ENCODE data around the gene RPS6KA5. TPM values are rescaled to one million over a fixed set of nuclear protein-coding genes. Genes with fewer than 3 reads are reported as not detected.

The RPS6KA5 gene
- total RNA-seq, 1 experiment from 2014 or later, result 3.8 TPM

DNA sequence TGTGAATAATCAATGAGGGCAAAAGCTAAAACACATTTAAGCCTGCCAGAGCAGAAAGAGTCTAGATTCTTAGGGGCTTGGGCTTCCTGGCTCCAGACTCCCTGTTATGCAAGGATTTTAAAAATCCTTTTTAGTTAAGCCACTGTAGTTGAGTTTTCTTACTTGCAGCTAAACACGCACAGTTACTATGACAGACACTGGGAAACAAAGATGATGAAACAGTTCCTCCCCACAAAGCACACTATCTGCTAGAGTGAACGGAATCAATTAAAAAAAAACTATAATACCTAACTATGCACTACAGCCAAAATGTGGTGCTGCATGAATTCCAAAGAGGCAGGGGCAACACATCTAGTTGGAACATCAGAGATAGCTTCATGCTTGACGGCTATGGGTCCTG is 28.2 kb downstream of the RPS6KA5 start:
- Histone ChIP-seq H2BK120ac (ENCODE audit: low read depth, low read length, poor library complexity, severe bottlenecking) (no peak overlapping the region), H3K27ac (ENCODE audit: insufficient read length, low read depth, low read length) (no peak overlapping the region), H3K23ac (ENCODE audit: insufficient read length, low read depth, low read length) (no peak overlapping the region), H3K4ac (ENCODE audit: low read depth, low read length) (no peak overlapping the region), H3K27me3 (ENCODE audit: insufficient read depth, low read length) (no peaks in the 10 kb centered on the region), H2AK5ac (ENCODE audit: insufficient read length, low read length) (no peak overlapping the region), H3T11ph (ENCODE audit: low read length) (no peak overlapping the region), H4K20me1 (ENCODE audit: control insufficient read depth, insufficient read depth, insufficient read length) (no peaks in the 10 kb centered on the region), H3K4me1 (ENCODE audit: insufficient read depth, low read length) (peaks cover 2% of the 10 kb centered on the region; the same call in 1 of the 2 replicates), H2BK20ac (ENCODE audit: low read depth, low read length, poor library complexity, severe bottlenecking) (no peak overlapping the region), H4K5ac (ENCODE audit: insufficient read length, low read depth, low read length) (no peak overlapping the region), H2BK12ac (ENCODE audit: insufficient read length, low read depth, low read length) (no peak overlapping the region), H3K79me1 (ENCODE audit: insufficient read depth, low read depth, low read length, poor library complexity, severe bottlenecking) (no peaks in the 10 kb centered on the region), H2AFZ (ENCODE audit: low read length) (no peak overlapping the region), H3K56ac (ENCODE audit: insufficient read length, low read depth, low read length) (no peak overlapping the region), H3K9me3 (ENCODE audit: control insufficient read depth, low read depth, low read length) (no peaks in the 10 kb centered on the region), H2BK15ac (ENCODE audit: low read depth, low read length) (no peak overlapping the region), H3K18ac (ENCODE audit: insufficient read length, low read depth, low read length) (no peak overlapping the region), H4K91ac (ENCODE audit: insufficient read length, low read depth, low read length) (no peak overlapping the region), H3K4me2 (ENCODE audit: insufficient read depth, insufficient read length, low read length) (no peak overlapping the region), H3K79me2 (ENCODE audit: insufficient read depth, low read length) (no peaks in the 10 kb centered on the region), H3K9ac (ENCODE audit: extremely low read depth, insufficient read length, low read length) (no peak overlapping the region), H2BK5ac (ENCODE audit: insufficient read length, low read length) (no peak overlapping the region), H3K23me2 (ENCODE audit: insufficient read length, low read depth, low read length, poor library complexity, severe bottlenecking) (no peaks in the 10 kb centered on the region), H4K8ac (replicated peaks; ENCODE audit: insufficient read length, low read depth, low read length) (no peak overlapping the region), H3K14ac (ENCODE audit: insufficient read depth, low read length) (no peak overlapping the region)
- Mint-ChIP-seq H3K4me1 (peaks cover 11 to 23% of the 10 kb centered on the region in 2 experiments), H3K36me3 (ENCODE audit: insufficient read depth in 1 of 3, low read depth in 3 of 3) (peaks cover 0 to 6% (median 3%) of the 10 kb centered on the region in 3 experiments; a peak in 2 of 7 replicates), H3K4me3 (no peak overlapping the region), H3K27me3 (ENCODE audit: low read depth) (no peaks in the 10 kb centered on the region), H3K27ac (peak overlapping the region in 1 of 3 experiments; percentile 7; a peak in 1 of 7 replicates), H3K9me3 (peaks cover 0 to 3% of the 10 kb centered on the region in 2 experiments; a peak in 1 of 5 replicates)
- no peak for DNase-seq
- no CpG with 5 or more reads among the region's 3 CpGs for WGBS (ENCODE audit: extremely low coverage, insufficient read length, low lambda C conversion rate)
- TF ChIP-seq, protein P1, sequence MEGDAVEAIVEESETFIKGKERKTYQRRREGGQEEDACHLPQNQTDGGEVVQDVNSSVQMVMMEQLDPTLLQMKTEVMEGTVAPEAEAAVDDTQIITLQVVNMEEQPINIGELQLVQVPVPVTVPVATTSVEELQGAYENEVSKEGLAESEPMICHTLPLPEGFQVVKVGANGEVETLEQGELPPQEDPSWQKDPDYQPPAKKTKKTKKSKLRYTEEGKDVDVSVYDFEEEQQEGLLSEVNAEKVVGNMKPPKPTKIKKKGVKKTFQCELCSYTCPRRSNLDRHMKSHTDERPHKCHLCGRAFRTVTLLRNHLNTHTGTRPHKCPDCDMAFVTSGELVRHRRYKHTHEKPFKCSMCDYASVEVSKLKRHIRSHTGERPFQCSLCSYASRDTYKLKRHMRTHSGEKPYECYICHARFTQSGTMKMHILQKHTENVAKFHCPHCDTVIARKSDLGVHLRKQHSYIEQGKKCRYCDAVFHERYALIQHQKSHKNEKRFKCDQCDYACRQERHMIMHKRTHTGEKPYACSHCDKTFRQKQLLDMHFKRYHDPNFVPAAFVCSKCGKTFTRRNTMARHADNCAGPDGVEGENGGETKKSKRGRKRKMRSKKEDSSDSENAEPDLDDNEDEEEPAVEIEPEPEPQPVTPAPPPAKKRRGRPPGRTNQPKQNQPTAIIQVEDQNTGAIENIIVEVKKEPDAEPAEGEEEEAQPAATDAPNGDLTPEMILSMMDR (conservative IDR thresholded peaks at IDR 0.05), result no peak
